Chondrocyte (in vitro differentiated cells): ENCODE measurements around the gene ZNF816. TPM values are rescaled to one million over a fixed set of nuclear protein-coding genes. Genes with fewer than 3 reads are reported as not detected.

Source experiments
- DNase-seq: peaks from one replicate; pipeline ENCODE4 v3.0.0; 2021; ENCODE audit warnings: mixed read lengths, low spot score
- H3K27ac Mint-ChIP-seq: one replicate; pipeline ENCODE4 v1.8.0; 2021; ENCODE audit warnings: mild to moderate bottlenecking, moderate library complexity, mixed read lengths; ENCODE audit not compliant: unreplicated experiment
- H3K27me3 Mint-ChIP-seq: 2 replicates; pipeline ENCODE4 v1.8.0; 2021; ENCODE audit warnings: low read depth, mixed read lengths
- H3K36me3 Mint-ChIP-seq: 2 replicates; pipeline ENCODE4 v1.8.0; 2021; ENCODE audit warnings: low read depth, mixed read lengths
- H3K4me1 Mint-ChIP-seq: 2 replicates; pipeline ENCODE4 v1.8.0; 2021; ENCODE audit warnings: low read depth, mild to moderate bottlenecking, mixed read lengths
- H3K4me3 Mint-ChIP-seq: one replicate; pipeline ENCODE4 v1.8.0; 2021; ENCODE audit warnings: mild to moderate bottlenecking, moderate library complexity, mixed read lengths; ENCODE audit not compliant: unreplicated experiment
- H3K9me3 Mint-ChIP-seq: 2 replicates; pipeline ENCODE4 v1.8.0; 2021; ENCODE audit warnings: low read depth, mixed read lengths
- total RNA-seq: library from RNA; stranded (reverse); gene quantifications from 3 replicates; pipeline ENCODE4 v1.2.1, GENCODE V29; 2021
- TF ChIP-seq, protein P1 (sequence below): fragments of 200-600 bp; sonication (generic); IDR thresholded peaks from 2 replicates; pipeline ENCODE4 v1.5.0; 2021; ENCODE audit warnings: antibody characterized with exemption, mild to moderate bottlenecking, moderate library complexity

The ZNF816 gene
- total RNA-seq, 1 donor from 2014 or later = 8.2 TPM

DNA sequence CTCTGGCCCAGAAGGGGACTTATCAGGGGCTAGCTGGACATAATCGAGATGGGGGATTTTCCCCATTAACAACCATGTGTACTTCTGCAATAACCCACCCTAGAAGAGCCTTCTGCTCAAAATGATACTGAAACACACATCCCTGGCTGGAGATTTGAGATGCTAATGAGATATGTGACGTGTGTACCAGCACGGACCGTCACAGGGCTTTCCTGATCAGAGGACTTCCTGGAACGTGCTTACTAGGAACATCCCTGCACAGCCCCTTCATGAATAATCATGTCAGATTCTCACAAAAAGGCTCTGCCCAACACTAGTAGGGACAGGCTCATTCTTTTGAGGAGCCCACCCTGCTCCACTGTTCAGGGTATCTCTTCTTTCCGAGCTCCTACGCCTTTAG lies 44.5 kb upstream of the ZNF816 start:
- H3K4me1 Mint-ChIP-seq = no peaks in the 10 kb centered on the region
- no peaks in the 10 kb centered on the region for H3K27me3 Mint-ChIP-seq
- no peak overlapping the region for H3K4me3 Mint-ChIP-seq
- peaks cover 13% of the 10 kb centered on the region for H3K9me3 Mint-ChIP-seq
- TF ChIP-seq, protein P1, sequence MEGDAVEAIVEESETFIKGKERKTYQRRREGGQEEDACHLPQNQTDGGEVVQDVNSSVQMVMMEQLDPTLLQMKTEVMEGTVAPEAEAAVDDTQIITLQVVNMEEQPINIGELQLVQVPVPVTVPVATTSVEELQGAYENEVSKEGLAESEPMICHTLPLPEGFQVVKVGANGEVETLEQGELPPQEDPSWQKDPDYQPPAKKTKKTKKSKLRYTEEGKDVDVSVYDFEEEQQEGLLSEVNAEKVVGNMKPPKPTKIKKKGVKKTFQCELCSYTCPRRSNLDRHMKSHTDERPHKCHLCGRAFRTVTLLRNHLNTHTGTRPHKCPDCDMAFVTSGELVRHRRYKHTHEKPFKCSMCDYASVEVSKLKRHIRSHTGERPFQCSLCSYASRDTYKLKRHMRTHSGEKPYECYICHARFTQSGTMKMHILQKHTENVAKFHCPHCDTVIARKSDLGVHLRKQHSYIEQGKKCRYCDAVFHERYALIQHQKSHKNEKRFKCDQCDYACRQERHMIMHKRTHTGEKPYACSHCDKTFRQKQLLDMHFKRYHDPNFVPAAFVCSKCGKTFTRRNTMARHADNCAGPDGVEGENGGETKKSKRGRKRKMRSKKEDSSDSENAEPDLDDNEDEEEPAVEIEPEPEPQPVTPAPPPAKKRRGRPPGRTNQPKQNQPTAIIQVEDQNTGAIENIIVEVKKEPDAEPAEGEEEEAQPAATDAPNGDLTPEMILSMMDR = no peak
- H3K27ac Mint-ChIP-seq = no peak overlapping the region
- no peak for DNase-seq
- H3K36me3 Mint-ChIP-seq = no peaks in the 10 kb centered on the region

DNA sequence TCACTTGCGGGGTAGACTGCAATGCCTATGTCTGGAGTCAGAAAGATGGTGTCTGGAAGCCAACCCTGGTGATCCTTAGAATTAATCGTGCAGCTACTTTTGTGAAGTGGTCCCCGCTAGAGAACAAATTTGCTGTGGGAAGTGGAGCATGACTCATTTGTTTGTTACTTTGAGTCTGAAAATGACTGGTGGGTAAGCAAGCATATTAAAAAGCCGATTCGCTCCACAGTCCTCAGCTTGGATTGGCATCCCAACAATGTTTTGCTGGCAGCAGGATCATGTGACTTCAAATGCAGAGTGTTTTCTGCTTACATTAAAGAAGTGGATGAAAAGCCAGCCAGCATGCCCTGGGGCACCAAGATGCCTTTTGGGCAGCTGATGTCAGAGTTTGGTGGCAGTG lies 41.6 kb upstream of the ZNF816 start:
- Mint-ChIP-seq H3K9me3 (peaks cover 2% of the 10 kb centered on the region), H3K27me3 (no peaks in the 10 kb centered on the region), H3K4me3 (no peak overlapping the region), H3K4me1 (no peaks in the 10 kb centered on the region), H3K27ac (no peak overlapping the region), H3K36me3 (no peaks in the 10 kb centered on the region)
- DNase-seq = no peak
- TF ChIP-seq, protein P1 = no peak

DNA sequence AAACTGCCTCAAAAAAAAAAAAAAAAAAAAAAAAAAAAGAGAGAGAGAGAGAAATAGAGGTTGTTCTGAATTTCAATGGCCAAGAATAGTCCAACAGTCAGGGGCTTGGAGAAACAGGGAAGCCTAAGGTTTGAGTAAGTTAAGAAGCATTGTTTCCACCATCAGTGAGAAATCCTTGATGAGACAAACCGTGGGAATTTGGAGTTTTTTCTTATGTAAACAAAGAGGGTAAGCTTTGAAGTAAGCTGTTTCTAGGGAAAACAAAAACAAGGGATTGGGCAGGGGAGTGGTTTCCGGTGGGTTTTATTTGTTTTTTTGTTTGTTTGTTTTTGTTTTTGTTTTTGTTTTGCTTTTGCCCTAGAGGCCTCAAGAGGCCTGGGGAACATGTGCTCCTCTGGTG lies 39.8 kb upstream of the ZNF816 start:
- Mint-ChIP-seq H3K9me3 (no peaks in the 10 kb centered on the region), H3K36me3 (no peaks in the 10 kb centered on the region), H3K27me3 (no peaks in the 10 kb centered on the region), H3K4me1 (no peaks in the 10 kb centered on the region), H3K4me3 (no peak overlapping the region), H3K27ac (no peak overlapping the region)
- TF ChIP-seq, protein P1 = no peak
- DNase-seq = no peak

DNA sequence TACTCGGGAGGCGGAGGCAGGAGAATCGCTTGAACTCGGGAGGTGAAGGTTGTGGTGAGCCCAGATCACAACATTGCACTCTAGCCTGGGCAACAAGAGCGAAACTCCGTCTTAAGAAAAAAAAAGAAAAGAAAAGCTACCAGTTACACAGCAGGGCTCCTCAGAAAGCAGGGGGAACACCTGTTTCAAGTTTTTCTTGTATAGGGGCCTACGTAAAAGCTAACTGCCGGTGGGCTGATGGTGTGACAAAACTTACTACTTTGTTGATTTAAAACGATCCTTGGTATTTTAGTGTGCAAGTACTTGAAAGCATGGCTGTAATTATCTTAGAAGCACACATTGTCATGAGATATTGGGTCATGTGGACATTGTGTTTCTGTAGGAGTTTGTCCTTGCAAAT lies 35.3 kb upstream of the ZNF816 start:
- no peak overlapping the region for H3K4me3 Mint-ChIP-seq
- no peaks in the 10 kb centered on the region for H3K36me3 Mint-ChIP-seq
- no peak overlapping the region for H3K27ac Mint-ChIP-seq
- H3K9me3 Mint-ChIP-seq = no peaks in the 10 kb centered on the region
- H3K27me3 Mint-ChIP-seq = no peaks in the 10 kb centered on the region
- no peak for DNase-seq
- peaks cover 7% of the 10 kb centered on the region for H3K4me1 Mint-ChIP-seq
- TF ChIP-seq, protein P1 = no peak

DNA sequence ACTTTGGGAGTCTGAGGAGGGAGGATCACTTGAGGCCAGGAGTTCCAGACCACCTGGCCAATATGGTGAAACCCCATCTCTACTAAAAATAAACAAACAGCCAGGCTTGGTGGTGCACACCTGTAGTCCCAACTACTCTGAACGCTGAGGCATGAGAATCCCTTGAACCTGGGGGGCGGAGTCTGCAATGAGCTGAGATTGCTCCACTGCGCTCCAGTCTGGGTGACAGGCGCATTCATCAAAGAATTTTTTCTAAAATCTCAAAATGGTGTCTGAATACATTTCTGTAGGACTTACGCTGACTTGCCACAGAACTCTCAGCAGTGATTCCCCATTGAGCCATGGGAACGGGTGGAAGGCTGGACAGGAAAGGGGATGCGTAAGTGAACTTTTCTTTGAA lies 33.0 kb upstream of the ZNF816 start:
- TF ChIP-seq, protein P1 = no peak
- no peak for DNase-seq
- Mint-ChIP-seq H3K4me3 (no peak overlapping the region), H3K27me3 (no peaks in the 10 kb centered on the region), H3K27ac (no peak overlapping the region), H3K4me1 (peaks cover 25% of the 10 kb centered on the region), H3K36me3 (no peaks in the 10 kb centered on the region), H3K9me3 (no peaks in the 10 kb centered on the region)
